ENCODE measurements around the gene NT5DC3.

GRCh38 chr12:103881261-103881660 lies 40.2 kb upstream of the NT5DC3 start:
- TF ChIP-seq CTCF (IDR thresholded peaks at IDR 0.05) (no peak), POLR2AphosphoS5 (IDR thresholded peaks at IDR 0.05) (no peak)

All from breast epithelium (tissue), 3 donors.